GM19240 (cell line): ENCODE data around the gene ARNT2.

Experiments used
- DNase-seq: peaks from one replicate; pipeline ENCODE4 v3.0.0; 2011; ENCODE audit warnings: low spot score; ENCODE audit not compliant: insufficient read length

Gene ARNT2

DNA sequence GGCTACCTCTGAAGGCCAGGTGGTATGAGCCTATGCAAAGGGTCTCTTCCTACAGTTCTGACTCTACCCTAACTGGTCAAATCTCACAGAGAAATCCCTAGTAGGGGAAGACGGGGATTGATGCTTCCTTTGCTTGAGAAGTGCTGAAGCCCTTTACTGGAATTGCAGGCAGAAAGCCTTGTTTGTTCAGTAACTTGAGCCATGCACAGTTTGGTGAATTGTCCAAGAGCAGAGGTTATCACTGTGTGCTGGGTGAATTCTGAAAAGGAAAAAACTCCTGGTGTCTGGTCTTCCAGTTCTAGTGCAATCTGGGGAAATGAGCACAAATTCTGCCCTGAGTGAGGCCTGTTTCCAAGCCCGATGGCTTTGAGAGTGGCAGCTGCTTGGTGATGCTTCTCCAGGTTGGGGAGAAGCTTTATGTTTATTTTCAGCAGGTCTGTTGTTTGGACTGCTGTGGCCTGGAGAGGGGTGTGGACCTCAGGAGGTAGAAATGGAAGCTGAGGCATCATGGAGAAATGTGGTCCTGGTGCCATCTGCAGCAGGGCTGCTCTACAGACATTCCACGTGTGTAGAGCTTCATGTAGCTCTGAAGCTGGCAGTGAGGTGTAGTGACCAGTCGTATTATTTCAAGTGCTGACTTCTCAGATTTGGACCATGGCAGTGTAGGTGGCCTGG is 60.9 kb downstream of the ARNT2 start:
- no peak for DNase-seq

DNA sequence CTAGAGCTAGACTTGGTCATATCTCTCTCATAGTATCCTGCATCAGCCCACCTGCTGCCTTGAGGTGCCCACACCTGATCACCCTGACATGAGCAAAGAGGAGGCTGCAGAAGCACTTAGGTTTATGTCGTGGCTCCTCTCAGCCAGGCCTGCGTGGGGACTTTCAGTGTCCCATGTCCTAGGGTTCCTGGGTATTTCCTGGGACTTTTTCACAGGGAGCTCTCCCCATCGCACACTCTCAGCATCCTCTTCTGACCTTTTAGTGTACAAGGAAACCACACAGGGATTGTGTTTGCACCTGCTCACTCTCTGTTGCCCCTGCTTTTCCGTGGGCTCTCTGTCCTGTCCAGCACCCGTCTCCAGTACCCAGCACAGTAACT is 61.4 kb downstream of the ARNT2 start:
- DNase-seq = no peak

GRCh38 chr15:80466543-80466942 is 62.4 kb downstream of the ARNT2 start:
- DNase-seq = no peak

GRCh38 chr15:80467311-80467714 is 63.1 kb downstream of the ARNT2 start:
- no peak for DNase-seq

DNA sequence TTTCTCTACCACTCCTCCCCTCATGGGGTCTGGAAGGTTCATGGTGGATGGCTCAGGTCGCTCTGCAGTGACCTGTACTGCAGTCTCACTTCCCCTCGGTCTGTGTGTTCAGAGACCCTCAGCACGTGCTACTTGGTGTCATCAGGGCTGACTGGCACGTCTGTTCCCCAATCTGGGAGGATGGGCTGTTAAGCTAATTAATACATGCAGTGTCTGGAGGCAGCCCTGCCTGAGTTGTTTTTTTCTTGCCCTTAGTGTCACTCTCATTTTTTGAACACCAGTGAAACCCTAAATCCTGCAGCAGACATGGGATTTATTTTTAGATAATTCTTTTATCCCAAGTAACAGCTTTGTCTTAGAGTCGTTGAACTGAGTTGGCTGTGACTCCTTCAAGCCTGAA is 64.6 kb downstream of the ARNT2 start:
- DNase-seq = no peak

- no peak for DNase-seq
Measured at GRCh38 chr15:80471881-80472280, 67.7 kb downstream of the ARNT2 start.

GRCh38 chr15:80473286-80474223 is 69.4 kb downstream of the ARNT2 start:
- no peak for DNase-seq

GRCh38 chr15:80474224-80475215 is 70.3 kb downstream of the ARNT2 start:
- no peak for DNase-seq

- DNase-seq = no peak
Measured at GRCh38 chr15:80475572-80475971, 71.4 kb downstream of the ARNT2 start.

DNA sequence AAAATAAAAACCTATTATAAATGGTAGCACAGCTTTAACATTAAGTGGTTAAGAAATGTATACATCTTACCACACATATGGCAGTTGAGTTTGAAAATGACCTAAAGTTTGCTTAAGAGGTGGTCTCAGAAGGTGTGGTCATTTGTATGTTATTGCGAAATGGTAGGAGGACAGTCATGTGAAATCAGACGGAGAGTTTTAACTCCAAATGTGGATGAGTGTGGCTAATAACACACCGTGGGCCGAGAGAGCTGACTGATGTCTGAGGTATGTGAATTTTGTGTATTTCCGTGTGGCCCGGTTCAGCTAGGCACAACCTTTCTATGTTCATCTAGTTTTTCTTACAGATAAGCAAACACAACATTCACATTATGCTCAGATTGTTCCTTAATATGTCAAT is 71.9 kb downstream of the ARNT2 start:
- no peak for DNase-seq

DNA sequence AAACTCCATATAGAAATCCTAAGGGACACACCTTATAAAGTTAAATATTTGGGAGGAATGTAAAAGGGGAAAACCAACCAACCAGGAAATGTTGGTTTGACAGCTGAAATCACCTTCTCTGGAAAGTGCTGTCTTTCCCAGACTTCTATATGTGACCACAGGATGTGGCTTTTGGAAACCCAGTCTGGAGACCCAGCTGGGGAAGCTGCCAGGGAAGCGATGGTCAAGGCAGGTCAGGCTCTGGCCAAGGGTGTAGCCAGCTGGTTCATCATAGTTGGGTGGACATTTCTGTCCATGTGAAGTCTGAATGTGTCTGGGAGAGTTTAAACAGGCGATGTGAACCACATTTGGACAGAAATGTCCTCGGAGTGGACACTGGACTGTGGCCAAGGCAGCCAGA is 73.9 kb downstream of the ARNT2 start:
- DNase-seq = no peak

DNA sequence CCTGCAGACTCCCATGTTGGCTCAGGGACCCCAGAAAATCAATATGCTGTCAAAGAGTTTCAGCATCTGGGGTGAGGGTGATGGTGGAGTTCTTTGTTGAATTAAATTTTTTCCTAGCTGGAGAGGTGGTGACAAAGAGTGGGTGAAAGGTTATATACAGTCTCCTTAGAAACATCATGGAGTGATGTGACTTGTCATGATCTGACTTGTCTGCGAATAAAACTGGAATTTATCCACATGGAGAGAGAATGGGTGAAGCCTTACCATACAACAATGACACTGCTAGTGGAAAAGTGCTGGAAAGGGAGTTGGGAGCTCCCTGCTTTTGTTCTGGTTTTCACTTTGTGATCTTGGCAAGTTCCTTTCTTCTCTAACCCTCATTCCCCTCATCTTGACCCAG is 75.0 kb downstream of the ARNT2 start:
- no peak for DNase-seq

DNA sequence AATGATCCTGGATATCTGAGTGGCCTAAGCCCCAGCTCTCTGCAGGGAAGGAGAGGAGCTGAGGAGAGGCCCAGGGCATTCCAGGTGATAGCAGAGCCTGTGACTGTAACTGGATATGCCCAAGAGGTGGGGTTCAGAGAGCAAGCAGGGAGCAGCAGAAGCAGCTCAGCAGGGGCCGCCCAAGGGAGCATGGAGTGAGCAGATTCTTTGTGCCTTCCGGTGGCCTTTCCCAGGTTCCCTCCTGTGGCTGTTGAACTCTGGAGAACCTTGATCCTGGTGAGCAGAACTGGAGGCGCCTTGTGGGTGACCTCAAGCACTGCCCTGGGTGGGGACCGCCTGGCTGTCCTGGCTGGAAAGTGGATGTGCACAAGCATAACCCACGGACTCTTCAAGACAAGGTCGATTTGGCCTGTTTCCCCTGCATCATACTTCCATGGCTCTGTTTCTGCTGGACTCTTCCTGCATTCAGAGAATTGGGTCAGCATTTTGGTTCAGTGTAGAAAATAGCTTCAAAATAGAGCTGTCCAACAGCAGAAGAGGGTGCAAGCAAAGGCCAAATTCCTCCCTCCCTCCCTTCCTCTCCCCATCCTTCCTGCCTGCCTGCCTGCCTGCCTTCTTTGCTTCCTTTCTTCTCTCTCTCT is 76.1 kb downstream of the ARNT2 start:
- DNase-seq = no peak

GRCh38 chr15:80480909-80481308 is 76.7 kb downstream of the ARNT2 start:
- no peak for DNase-seq

DNA sequence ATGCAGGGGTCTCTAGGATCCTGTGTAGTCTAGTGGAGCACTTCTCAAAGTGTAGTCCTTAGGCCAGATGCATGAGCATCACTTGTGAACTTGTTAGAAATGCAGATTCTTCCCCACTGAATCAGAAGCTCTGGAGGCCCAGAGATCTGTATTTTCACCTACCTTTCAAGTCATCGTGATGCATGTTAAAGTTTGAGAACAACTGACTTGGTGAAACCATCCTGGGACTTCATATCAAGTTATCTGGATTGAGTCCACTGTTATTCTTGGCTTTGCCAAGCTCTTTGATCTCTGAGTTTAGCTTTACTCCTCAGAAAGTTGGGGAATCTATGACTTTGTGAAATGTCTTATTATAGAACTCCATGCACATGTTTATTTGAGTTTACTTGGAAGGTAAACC is 78.5 kb downstream of the ARNT2 start:
- DNase-seq = no peak

DNA sequence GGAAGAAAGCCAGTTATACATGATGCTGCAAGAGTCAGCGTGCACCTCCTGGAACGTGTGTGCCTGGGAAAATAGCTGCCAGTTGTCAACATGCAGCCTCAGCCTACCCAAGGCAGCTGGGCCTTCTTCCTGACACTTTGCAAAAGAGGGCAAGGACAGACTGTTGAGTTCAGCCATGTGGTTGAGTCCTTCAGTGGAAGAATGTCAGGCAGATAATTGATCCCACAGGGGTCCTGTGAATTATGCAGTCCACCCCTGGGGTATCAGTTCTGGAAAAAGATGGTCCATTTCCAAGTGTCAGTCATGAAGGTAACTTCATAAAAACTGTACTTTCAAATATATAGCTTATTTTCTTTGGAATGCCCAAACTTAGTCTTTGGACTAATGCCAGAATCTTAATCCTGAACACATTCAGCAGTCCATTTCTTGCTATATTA is 79.6 kb downstream of the ARNT2 start:
- no peak for DNase-seq

- no peak for DNase-seq
Measured at GRCh38 chr15:80484333-80484864, 80.2 kb downstream of the ARNT2 start.

- no peak for DNase-seq
Measured at GRCh38 chr15:80485370-80486164, 81.4 kb downstream of the ARNT2 start.

GRCh38 chr15:80487839-80488390 is 83.7 kb downstream of the ARNT2 start:
- DNase-seq = no peak
